DND-41 (cell line): ENCODE results near the gene RADIL.

ENCODE experiments used
- ATAC-seq: fragments of 200-7000 bp; cut with Tn5 transposase; 3 replicates; pipeline ENCODE4 v1.9.1; 2021; ENCODE audit warnings: low read depth; ENCODE audit not compliant: insufficient read depth
- DNase-seq: peaks from one replicate; pipeline ENCODE4 v3.0.0-alpha.2; 2020
- H2AFZ ChIP-seq: 2 replicates; pipeline ENCODE4 v1.6.0; 2012; ENCODE audit warnings: low read depth, low read length
- H3K27ac ChIP-seq: 2 replicates; pipeline ENCODE4 v1.5.1; 2012; ENCODE audit warnings: low read length, inconsistent platforms
- H3K27me3 ChIP-seq: fragments of 200-600 bp; sonication (generic); 2 replicates; pipeline ENCODE4 v1.6.0; 2012; ENCODE audit warnings: low read length, mild to moderate bottlenecking, inconsistent platforms; ENCODE audit not compliant: insufficient read depth, poor library complexity
- H3K36me3 ChIP-seq: 2 replicates; pipeline ENCODE4 v1.5.1; 2012; ENCODE audit warnings: low read length, inconsistent platforms; ENCODE audit not compliant: insufficient read depth
- H3K4me1 ChIP-seq: 2 replicates; pipeline ENCODE4 v1.5.1; 2012; ENCODE audit warnings: mild to moderate bottlenecking, low read length; ENCODE audit not compliant: insufficient read depth
- H3K4me2 ChIP-seq: 2 replicates; pipeline ENCODE4 v1.6.0; 2012; ENCODE audit warnings: mild to moderate bottlenecking, moderate library complexity, low read length, inconsistent platforms; ENCODE audit not compliant: insufficient read depth
- H3K4me3 ChIP-seq, 2 experiments: fragments of 200-600 bp in 1 of 2; shearing (Covaris generic) in 1 of 2; 2 replicates each; pipeline ENCODE4 v1.5.1; 2012 to 2016; ENCODE audit warnings: inconsistent platforms in 2 of 2, low read length in 2 of 2, mild to moderate bottlenecking in 2 of 2, low read depth in 1 of 2, moderate library complexity in 1 of 2
- H3K79me2 ChIP-seq: 2 replicates; pipeline ENCODE4 v1.6.0; 2012; ENCODE audit warnings: low read length, inconsistent platforms; ENCODE audit not compliant: insufficient read depth
- H3K9ac ChIP-seq: 2 replicates; pipeline ENCODE4 v1.6.0; 2012; ENCODE audit warnings: low read depth, mild to moderate bottlenecking, inconsistent platforms, low read length, moderate library complexity
- H3K9me3 ChIP-seq: 2 replicates; pipeline ENCODE4 v1.5.1; 2012; ENCODE audit warnings: low read length, moderate library complexity, mild to moderate bottlenecking, inconsistent platforms; ENCODE audit not compliant: insufficient read depth, severe bottlenecking
- H4K20me1 ChIP-seq: 2 replicates; pipeline ENCODE4 v1.6.0; 2012; ENCODE audit warnings: low read length; ENCODE audit not compliant: insufficient read depth
- CTCF ChIP-seq: IDR thresholded peaks from 2 replicates; pipeline ENCODE4 v1.5.1; 2012; ENCODE audit warnings: borderline replicate concordance, low read length, moderate library complexity, mild to moderate bottlenecking; ENCODE audit not compliant: poor library complexity, severe bottlenecking; ENCODE audit errors: extremely low read depth
- EZH2 ChIP-seq: IDR thresholded peaks from 3 replicates; pipeline ENCODE4 v1.6.1; 2012; ENCODE audit warnings: borderline replicate concordance, low read depth, mild to moderate bottlenecking, moderate library complexity, low read length, inconsistent platforms; ENCODE audit not compliant: severe bottlenecking

Gene RADIL

GRCh38 chr7:4764402-4765007, 119.0 kb downstream of the RADIL start:
- Histone ChIP-seq H3K9ac (no peak overlapping the region), H3K79me2 (no peaks in the 10 kb centered on the region), H4K20me1 (peaks cover 31% of the 10 kb centered on the region; the same call in 1 of the 2 replicates), H3K4me1 (no peaks in the 10 kb centered on the region), H3K27me3 (no peaks in the 10 kb centered on the region), H3K27ac (no peak overlapping the region), H3K9me3 (no peaks in the 10 kb centered on the region), H2AFZ (no peak overlapping the region), H3K4me3 (no peak overlapping the region), H3K4me2 (no peak overlapping the region), H3K36me3 (peaks cover 68% of the 10 kb centered on the region)
- no peak for TF ChIP-seq EZH2
- no peak for TF ChIP-seq CTCF
- ATAC-seq = no peak
- DNase-seq = no peak

GRCh38 chr7:4763794-4764185, 119.7 kb downstream of the RADIL start:
- no peak for DNase-seq
- Histone ChIP-seq H2AFZ (no peak overlapping the region), H3K9me3 (no peaks in the 10 kb centered on the region), H3K4me2 (no peak overlapping the region), H3K4me1 (no peaks in the 10 kb centered on the region), H3K27ac (no peak overlapping the region), H4K20me1 (peaks cover 29% of the 10 kb centered on the region; the same call in 1 of the 2 replicates), H3K9ac (no peak overlapping the region), H3K4me3 (no peak overlapping the region), H3K79me2 (no peaks in the 10 kb centered on the region), H3K36me3 (peaks cover 74% of the 10 kb centered on the region), H3K27me3 (no peaks in the 10 kb centered on the region)
- no peak for ATAC-seq
- TF ChIP-seq EZH2 (no peak), CTCF (no peak)

GRCh38 chr7:4763091-4763793, 120.3 kb downstream of the RADIL start:
- Histone ChIP-seq H3K4me3 (no peak overlapping the region), H3K27me3 (no peaks in the 10 kb centered on the region), H2AFZ (no peak overlapping the region), H3K36me3 (peaks cover 79% of the 10 kb centered on the region), H3K79me2 (no peaks in the 10 kb centered on the region), H3K9ac (no peak overlapping the region), H4K20me1 (peaks cover 31% of the 10 kb centered on the region), H3K9me3 (no peaks in the 10 kb centered on the region), H3K4me2 (no peak overlapping the region), H3K4me1 (no peaks in the 10 kb centered on the region), H3K27ac (no peak overlapping the region)
- ATAC-seq (no peak), DNase-seq (no peak)
- TF ChIP-seq EZH2 = no peak
- no peak for TF ChIP-seq CTCF
